B cell (primary cell): ENCODE results near the gene COBL. TPM values are rescaled to one million over a fixed set of nuclear protein-coding genes. Genes with fewer than 3 reads are reported as not detected.

Experiments
- ATAC-seq: fragments of 200-7000 bp; cut with Tn5 transposase; one replicate; pipeline ENCODE4 v1.10.0; 2021; ENCODE audit warnings: low read depth, mild to moderate bottlenecking, moderate number of reproducible peaks, moderate library complexity
- CTCF ChIA-PET: fragments of 350-600 bp; sonication (Branson Sonifier 250); formaldehyde crosslinking; loops from one replicate; lab custom pipeline; 2021; ENCODE audit warnings: antibody characterized with exemption, inconsistent platforms; lab: Charles Lee
- POLR2A ChIA-PET: fragments of 350-600 bp; sonication (Branson Sonifier 250); formaldehyde crosslinking; loops from one replicate; lab custom pipeline; 2021; ENCODE audit warnings: antibody characterized with exemption; lab: Charles Lee
- DNase-seq: peaks from one replicate; pipeline ENCODE4 v3.0.0; 2013
- H2AFZ ChIP-seq: 2 replicates; pipeline ENCODE4 v1.6.1; 2012; ENCODE audit warnings: mild to moderate bottlenecking, low read depth, low read length; ENCODE audit not compliant: insufficient read depth, poor library complexity, severe bottlenecking
- H3K27ac ChIP-seq, 2 donors: 1 replicate in 1 of 2; 2 replicates in 1 of 2; pipeline ENCODE4 v1.5.1; 2012 to 2013; ENCODE audit warnings: low read length in 2 of 2, mild to moderate bottlenecking in 2 of 2, moderate library complexity in 1 of 2
- H3K27me3 ChIP-seq, 4 experiments: fragments of 200-600 bp in 1 of 4; sonication (generic) in 1 of 4; replicated peaks in 1 of 4; 1 replicate in 2 of 4; 2 replicates in 2 of 4; pipeline versions ENCODE4 v1.6.1 to v1.7.0; 2013 to 2016; ENCODE audit warnings: low read length in 3 of 4, mild to moderate bottlenecking in 2 of 4, mixed read lengths in 1 of 4, moderate library complexity in 1 of 4; ENCODE audit not compliant: insufficient read depth in 4 of 4, control insufficient read depth in 3 of 4; ENCODE audit errors: control extremely low read depth in 1 of 4
- H3K36me3 ChIP-seq, 2 experiments: replicated peaks in 1 of 2; 1 replicate in 1 of 2; 2 replicates in 1 of 2; pipeline versions ENCODE4 v1.6.1 to v1.7.1; 2013; ENCODE audit warnings: low read length in 1 of 2; ENCODE audit not compliant: insufficient read depth in 2 of 2, control insufficient read depth in 1 of 2; ENCODE audit errors: control extremely low read depth in 1 of 2, extremely low read depth in 1 of 2
- H3K4me1 ChIP-seq, 2 donors: fragments of 200-600 bp in 1 of 2; sonication (generic) in 1 of 2; 1 replicate in 1 of 2; 2 replicates in 1 of 2; pipeline versions ENCODE4 v1.5.1 to v1.6.1; 2013 to 2017; ENCODE audit warnings: low read length in 2 of 2; ENCODE audit not compliant: control insufficient read depth in 2 of 2, insufficient read depth in 2 of 2
- H3K4me2 ChIP-seq: replicated peaks from 2 replicates; pipeline ENCODE3; 2012; ENCODE audit warnings: mild to moderate bottlenecking, low read depth, low read length; ENCODE audit not compliant: poor library complexity, severe bottlenecking
- H3K4me3 ChIP-seq, 5 experiments: fragments of 200-600 bp in 1 of 5; sonication (generic) in 1 of 5; 1 replicate in 3 of 5; 2 replicates in 2 of 5; pipeline versions ENCODE4 v1.5.1 to v1.7.0; 2011 to 2016; ENCODE audit warnings: low read length in 4 of 5, mild to moderate bottlenecking in 4 of 5, low read depth in 2 of 5, control low read depth in 1 of 5, moderate library complexity in 1 of 5; ENCODE audit not compliant: insufficient read depth in 1 of 5; ENCODE audit errors: control extremely low read depth in 1 of 5, extremely low read depth in 1 of 5
- H3K79me2 ChIP-seq: fragments of 200-600 bp; sonication (generic); one replicate; pipeline ENCODE4 v1.6.0; 2016; ENCODE audit warnings: low read length; ENCODE audit not compliant: control insufficient read depth, insufficient read depth
- H3K9ac ChIP-seq: fragments of 200-600 bp; sonication (generic); 2 replicates; pipeline ENCODE4 v1.6.1; 2017; ENCODE audit warnings: mild to moderate bottlenecking, low read length, moderate library complexity
- H3K9me3 ChIP-seq, 3 donors: one replicate each; pipeline versions ENCODE4 v1.6.1 to v1.7.1; 2013; ENCODE audit warnings: low read length in 2 of 3; ENCODE audit not compliant: control insufficient read depth in 2 of 3, insufficient read depth in 1 of 3; ENCODE audit errors: control extremely low read depth in 1 of 3
- H4K20me1 ChIP-seq: 2 replicates; pipeline ENCODE4 v1.6.0; 2012; ENCODE audit warnings: mild to moderate bottlenecking, low read length; ENCODE audit not compliant: insufficient read depth, control insufficient read depth, poor library complexity, severe bottlenecking
- H3K27ac Mint-ChIP-seq: one replicate; pipeline ENCODE4 v1.8.0; 2021; ENCODE audit warnings: mixed read lengths
- H3K27me3 Mint-ChIP-seq: one replicate; pipeline ENCODE4 v1.8.0; 2021; ENCODE audit warnings: mixed read lengths
- H3K4me1 Mint-ChIP-seq: one replicate; pipeline ENCODE4 v1.8.0; 2021; ENCODE audit warnings: mixed read lengths
- H3K4me3 Mint-ChIP-seq: one replicate; pipeline ENCODE4 v1.8.0; 2021; ENCODE audit warnings: mixed read lengths
- H3K9me3 Mint-ChIP-seq: one replicate; pipeline ENCODE4 v1.8.0; 2022; ENCODE audit warnings: mixed read lengths; ENCODE audit not compliant: insufficient read depth
- CTCF ChIP-seq: fragments of 200-600 bp; IDR thresholded peaks from one replicate; pipeline ENCODE4 v1.8.0; 2022; ENCODE audit warnings: antibody characterized with exemption, mild to moderate bottlenecking
- EZH2 ChIP-seq: IDR thresholded peaks from 2 replicates; pipeline ENCODE4 v1.6.1; 2012; ENCODE audit warnings: borderline replicate concordance, low read depth, mild to moderate bottlenecking, moderate library complexity, low read length; ENCODE audit not compliant: insufficient read depth, poor library complexity, severe bottlenecking
- WGBS: methylation state at CpG from one replicate; pipeline ENCODE4 v1.1.5; 2013; ENCODE audit warnings: missing lambda C conversion rate; ENCODE audit not compliant: insufficient coverage; 5-methylcytosine and 5-hydroxymethylcytosine counted together
- intact Hi-C: fragments of 100-400 bp; cut with micrococcal nuclease; formaldehyde crosslinking; loops from one replicate; pipeline ENCODE4 v1.10.0; 2022
- polyA plus RNA-seq: library from polyadenylated mRNA; depleted of rRNA; stranded (reverse); fragments of >200 nt; gene quantifications from 2 replicates; pipeline ENCODE4 v1.2.3, GENCODE V29; 2012
- total RNA-seq, 2 donors: library from RNA; stranded (reverse); fragments of 120-200 nt in 1 of 2; gene quantifications; 1 replicate in 1 of 2; 2 replicates in 1 of 2; pipeline versions ENCODE4 v1.2.3 to v1.2.4, GENCODE V29; 2013 to 2022

Gene COBL
- total and polyA plus RNA-seq, 2 donors (not counting 1 experiment from before 2014, with no cell fraction given), result not detected

GRCh38 chr7:51335057-51335456 is 18.4 kb upstream of the COBL start:
- no peaks in the 10 kb centered on the region for H3K4me1 Mint-ChIP-seq
- no peaks in the 10 kb centered on the region for H3K27me3 ChIP-seq

GRCh38 chr7:51329696-51330263 is 13.2 kb upstream of the COBL start:
- Mint-ChIP-seq H3K4me3 (no peak overlapping the region), H3K9me3 (no peaks in the 10 kb centered on the region), H3K27ac (no peak overlapping the region), H3K27me3 (peaks cover 2% of the 10 kb centered on the region), H3K4me1 (no peaks in the 10 kb centered on the region)
- no peak overlapping the region for H3K4me3 ChIP-seq
- H3K4me2 ChIP-seq, result no peak overlapping the region
- H4K20me1 ChIP-seq, result no peaks in the 10 kb centered on the region
- ChIA-PET POLR2A (no interaction called here), CTCF (no interaction called here)
- intact Hi-C loops, result no loop called here
- DNase-seq, result no peak
- no peak overlapping the region for H3K27ac ChIP-seq
- H3K79me2 ChIP-seq, result no peaks in the 10 kb centered on the region
- H3K9ac ChIP-seq, result no peak overlapping the region
- H2AFZ ChIP-seq, result no peak overlapping the region
- ATAC-seq, result no peak
- 73% methylated on average over 3 of the region's 4 CpGs for WGBS
- no peaks in the 10 kb centered on the region for H3K9me3 ChIP-seq
- no peaks in the 10 kb centered on the region for H3K36me3 ChIP-seq
- H3K27me3 ChIP-seq, result peaks cover 0 to 3% (median 0%) of the 10 kb centered on the region in 4 experiments
- TF ChIP-seq CTCF, result no peak
- no peak for TF ChIP-seq EZH2
- H3K4me1 ChIP-seq, result no peaks in the 10 kb centered on the region

More at GRCh38 chr7:51335057-51335456, 18.4 kb upstream of the COBL start:
- no peaks in the 10 kb centered on the region for H3K4me1 ChIP-seq
- no peaks in the 10 kb centered on the region for H3K36me3 ChIP-seq
- 83% methylated on average over 1 of the region's 2 CpGs for WGBS
- no peaks in the 10 kb centered on the region for H3K9me3 ChIP-seq
- no peaks in the 10 kb centered on the region for H3K79me2 ChIP-seq
- DNase-seq (no peak), ATAC-seq (no peak)
- Mint-ChIP-seq H3K4me3 (no peak overlapping the region), H3K27me3 (no peaks in the 10 kb centered on the region), H3K27ac (no peak overlapping the region), H3K9me3 (no peaks in the 10 kb centered on the region)
- no peak overlapping the region for H3K27ac ChIP-seq
- no peak overlapping the region for H3K4me2 ChIP-seq
- H2AFZ ChIP-seq, result no peak overlapping the region
- TF ChIP-seq CTCF, result no peak
- TF ChIP-seq EZH2, result no peak
- no peak overlapping the region for H3K9ac ChIP-seq
- no peak overlapping the region for H3K4me3 ChIP-seq
- CTCF ChIA-PET, result no interaction called here
- intact Hi-C loops, result no loop called here
- H4K20me1 ChIP-seq, result no peaks in the 10 kb centered on the region
- POLR2A ChIA-PET, result no interaction called here
